GM18498 (cell line): ENCODE data around the gene PTGDR2.

ENCODE experiments used
- ATAC-seq: cut with Tn5 transposase; IDR thresholded peaks from one replicate; pipeline ENCODE4 v1.9.1; 2021; ENCODE audit warnings: mild to moderate bottlenecking, moderate library complexity; ENCODE audit not compliant: unreplicated experiment

PTGDR2 gene

GRCh38 chr11:60813324-60813723, 42.4 kb downstream of the PTGDR2 start:
- ATAC-seq = no peak

GRCh38 chr11:60810569-60810968, 45.2 kb downstream of the PTGDR2 start:
- no peak for ATAC-seq

GRCh38 chr11:60810151-60810550, 45.6 kb downstream of the PTGDR2 start:
- ATAC-seq = no peak

- ATAC-seq = no peak
These were observed 46.1 kb downstream of the PTGDR2 start for GRCh38 chr11:60809691-60810090.

- ATAC-seq = no peak
These were observed 46.5 kb downstream of the PTGDR2 start for GRCh38 chr11:60809249-60809648.

GRCh38 chr11:60803273-60803936, 52.3 kb downstream of the PTGDR2 start:
- no peak for ATAC-seq

- no peak for ATAC-seq
These were observed 54.6 kb downstream of the PTGDR2 start for GRCh38 chr11:60801194-60801593.
